Measurements from ENCODE around the gene GRK4.
"Not testable (repeated sequence)": the region's sequence is repeated elsewhere in the genome, so short reads cannot be mapped to it uniquely, and the experiment has no call there.

GRK4 gene

GRCh38 chr4:3043282-3044020 lies 80.1 kb downstream of the GRK4 start:
- DNase-seq, result no peak

GRCh38 chr4:3044870-3045819 lies 81.8 kb downstream of the GRK4 start:
- no peak for DNase-seq

- DNase-seq, result no peak
Observed at GRCh38 chr4:3046162-3046561, 82.8 kb downstream of the GRK4 start.

- DNase-seq, result no peak
Observed at GRCh38 chr4:3046623-3047022, 83.3 kb downstream of the GRK4 start.

DNA sequence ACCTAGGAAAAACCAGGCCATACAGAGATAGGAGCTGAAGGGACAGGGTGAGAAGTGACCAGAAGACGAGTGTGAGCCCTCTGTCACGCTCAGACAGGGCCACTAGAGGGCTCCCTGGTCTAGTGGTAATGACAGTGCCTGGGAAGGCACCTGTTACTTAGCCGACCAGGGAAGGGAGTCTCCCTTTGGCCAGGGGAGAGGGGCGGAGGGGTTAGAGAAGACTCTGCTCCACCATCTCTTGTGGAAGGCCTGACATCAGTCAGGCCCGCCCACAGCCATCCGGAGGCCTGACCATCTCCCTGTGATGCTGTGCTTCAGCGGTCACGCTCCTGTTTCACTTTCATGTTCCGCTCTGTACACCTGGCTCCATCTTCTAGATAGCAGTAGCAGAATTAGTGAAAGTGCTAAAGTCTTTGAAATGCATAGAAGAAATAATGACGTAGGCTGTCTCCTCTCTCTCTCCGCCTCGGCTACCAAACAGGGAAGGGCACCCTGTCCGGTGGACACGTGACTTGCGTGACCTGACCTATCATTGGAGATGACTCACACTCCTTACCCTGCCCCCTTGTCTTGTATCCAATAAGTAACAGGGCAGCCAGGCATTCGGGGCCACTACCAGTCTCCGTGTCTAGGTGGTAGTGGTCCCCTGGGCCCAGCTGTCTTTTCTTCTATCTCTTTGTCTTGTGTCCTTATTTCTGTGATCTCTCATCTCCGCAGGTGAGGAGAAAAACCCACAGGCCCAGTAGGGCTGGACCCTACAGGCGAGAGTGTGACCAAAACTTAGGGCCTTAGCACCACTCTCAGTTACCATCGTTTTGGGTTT lies 84.3 kb downstream of the GRK4 start:
- DNase-seq, result peak in 1 of 2 experiments; percentile 72

GRCh38 chr4:3051141-3051897 lies 87.9 kb downstream of the GRK4 start:
- not testable (repeated sequence) for DNase-seq

GRCh38 chr4:3054169-3054759 lies 90.9 kb downstream of the GRK4 start:
- DNase-seq, result no peak

DNA sequence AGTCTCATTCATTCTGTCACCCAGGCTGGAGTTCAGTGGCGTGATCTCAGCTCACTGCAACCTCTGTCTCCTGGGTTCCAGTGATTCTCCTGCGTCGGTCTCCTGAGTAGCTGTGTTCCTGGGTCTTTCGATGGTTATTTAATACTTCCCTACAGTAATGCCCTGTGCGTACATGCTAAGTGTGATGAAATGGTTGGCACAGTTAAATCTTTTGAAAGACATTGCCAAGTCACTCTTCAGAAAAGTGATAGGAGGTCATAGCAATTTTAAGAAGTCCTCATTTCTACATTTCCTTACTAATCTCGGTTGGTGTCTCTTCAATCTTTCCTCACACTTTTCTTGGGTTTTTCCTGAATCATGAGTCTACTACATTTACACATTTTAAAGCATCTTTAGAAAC lies 96.6 kb downstream of the GRK4 start:
- no peak for DNase-seq

DNA sequence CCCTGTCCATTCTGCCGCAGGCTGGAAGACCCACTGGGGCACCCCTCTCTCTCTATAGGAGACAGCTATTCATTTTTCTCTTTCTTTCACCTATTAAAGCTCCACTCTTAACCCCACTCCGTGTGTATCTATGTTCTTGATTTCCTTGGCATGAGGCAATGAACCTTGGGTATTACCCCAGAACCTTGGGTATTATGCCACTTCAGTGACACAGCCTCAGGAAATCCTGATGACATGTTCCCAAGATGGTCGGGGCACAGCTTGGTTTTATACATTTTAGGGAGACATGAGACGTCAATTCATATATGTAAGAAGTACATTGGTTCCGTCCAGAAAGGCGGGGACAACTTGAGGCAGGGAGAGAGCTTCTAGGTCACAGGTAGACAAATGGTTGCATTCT lies 97.6 kb downstream of the GRK4 start:
- DNase-seq, result no peak

GRCh38 chr4:3062471-3062870 lies 99.1 kb downstream of the GRK4 start:
- no peak for DNase-seq

- DNase-seq, result no peak
Observed at GRCh38 chr4:3065551-3065950, 102.2 kb downstream of the GRK4 start.

- DNase-seq, result no peak
Observed at GRCh38 chr4:3066836-3067400, 103.5 kb downstream of the GRK4 start.

GRCh38 chr4:3067473-3068001 lies 104.2 kb downstream of the GRK4 start:
- DNase-seq, result peak; percentile 29 to 79

DNA sequence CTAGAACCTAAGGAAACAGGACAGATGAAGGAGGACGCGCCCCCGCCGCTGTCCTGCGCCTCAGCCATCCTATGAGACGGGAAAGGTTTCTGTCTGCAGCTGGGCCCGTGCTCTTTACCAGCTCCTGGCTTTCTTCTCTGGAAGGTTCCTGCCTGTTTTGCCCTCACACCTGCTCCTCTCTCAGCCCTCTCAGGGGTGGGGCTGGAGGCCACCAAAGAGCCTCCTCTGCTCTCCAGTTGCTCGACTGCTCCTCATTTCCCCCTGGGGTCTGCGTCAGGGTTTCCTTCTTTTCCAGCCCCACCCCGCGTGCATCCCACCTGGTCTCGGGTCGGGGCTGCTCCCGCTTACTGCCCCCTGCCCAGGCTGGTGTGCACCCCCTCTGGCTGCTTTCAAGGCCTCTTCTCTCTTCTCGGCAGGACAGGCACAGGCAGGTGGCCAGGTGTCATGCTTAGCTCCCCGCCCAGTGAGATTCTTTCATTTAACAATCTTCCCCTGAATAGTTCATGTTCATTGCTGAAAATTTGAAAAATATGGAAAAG lies 106.4 kb downstream of the GRK4 start:
- DNase-seq, result no peak

GRCh38 chr4:3070709-3071500 lies 107.5 kb downstream of the GRK4 start:
- no peak for DNase-seq

- DNase-seq, result no peak
Observed at GRCh38 chr4:3071811-3072210, 108.4 kb downstream of the GRK4 start.

DNA sequence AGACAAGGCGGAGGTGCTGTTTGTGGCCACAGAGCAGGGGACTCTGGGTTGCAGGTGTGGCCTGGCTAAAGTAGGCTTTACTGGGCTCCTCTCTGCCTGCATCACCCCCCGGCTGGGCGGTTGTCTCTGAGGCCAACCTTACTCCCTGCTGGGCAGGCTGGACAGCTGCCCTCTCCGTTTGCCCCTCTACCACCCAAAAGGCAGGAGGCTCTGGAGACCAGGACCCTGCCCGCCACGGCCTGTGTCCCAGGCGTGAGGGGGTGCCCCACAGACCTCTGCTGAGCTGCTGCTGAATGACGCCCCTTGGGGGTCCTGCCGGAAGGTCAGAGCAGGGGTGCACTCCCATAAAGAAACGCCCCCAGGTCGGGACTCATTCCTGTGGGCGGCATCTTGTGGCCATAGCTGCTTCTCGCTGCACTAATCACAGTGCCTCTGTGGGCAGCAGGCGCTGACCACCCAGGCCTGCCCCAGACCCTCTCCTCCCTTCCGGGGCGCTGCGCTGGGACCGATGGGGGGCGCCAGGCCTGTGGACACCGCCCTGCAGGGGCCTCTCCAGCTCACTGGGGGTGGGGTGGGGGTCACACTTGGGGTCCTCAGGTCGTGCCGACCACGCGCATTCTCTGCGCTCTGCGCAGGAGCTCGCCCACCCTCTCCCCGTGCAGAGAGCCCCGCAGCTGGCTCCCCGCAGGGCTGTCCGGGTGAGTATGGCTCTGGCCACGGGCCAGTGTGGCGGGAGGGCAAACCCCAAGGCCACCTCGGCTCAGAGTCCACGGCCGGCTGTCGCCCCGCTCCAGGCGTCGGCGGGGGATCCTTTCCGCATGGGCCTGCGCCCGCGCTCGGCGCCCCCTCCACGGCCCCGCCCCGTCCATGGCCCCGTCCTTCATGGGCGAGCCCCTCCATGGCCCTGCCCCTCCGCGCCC lies 110.0 kb downstream of the GRK4 start:
- DNase-seq, result peak in 1 of 2 experiments; percentile 36

DNA sequence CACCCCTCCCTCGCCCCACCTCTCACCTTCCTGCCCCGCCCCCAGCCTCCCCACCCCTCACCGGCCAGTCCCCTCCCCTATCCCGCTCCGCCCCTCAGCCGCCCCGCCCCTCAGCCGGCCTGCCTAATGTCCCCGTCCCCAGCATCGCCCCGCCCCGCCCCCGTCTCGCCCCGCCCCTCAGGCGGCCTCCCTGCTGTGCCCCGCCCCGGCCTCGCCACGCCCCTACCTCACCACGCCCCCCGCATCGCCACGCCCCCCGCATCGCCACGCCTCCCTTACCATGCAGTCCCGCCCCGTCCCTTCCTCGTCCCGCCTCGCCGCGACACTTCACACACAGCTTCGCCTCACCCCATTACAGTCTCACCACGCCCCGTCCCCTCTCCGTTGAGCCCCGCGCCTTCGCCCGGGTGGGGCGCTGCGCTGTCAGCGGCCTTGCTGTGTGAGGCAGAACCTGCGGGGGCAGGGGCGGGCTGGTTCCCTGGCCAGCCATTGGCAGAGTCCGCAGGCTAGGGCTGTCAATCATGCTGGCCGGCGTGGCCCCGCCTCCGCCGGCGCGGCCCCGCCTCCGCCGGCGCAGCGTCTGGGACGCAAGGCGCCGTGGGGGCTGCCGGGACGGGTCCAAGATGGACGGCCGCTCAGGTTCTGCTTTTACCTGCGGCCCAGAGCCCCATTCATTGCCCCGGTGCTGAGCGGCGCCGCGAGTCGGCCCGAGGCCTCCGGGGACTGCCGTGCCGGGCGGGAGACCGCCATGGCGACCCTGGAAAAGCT lies 110.9 kb downstream of the GRK4 start, which contains the start of the genes HTT and HTT-AS:
Gene HTT (plus strand): TSS at position 604 of the 768 bp plus-strand sequence. CDS start 145 bp downstream, at position 749.
Gene HTT-AS (minus strand): TSS at position 461 of the 768 bp plus-strand sequence.
- peak; percentile 85 to 92 for DNase-seq

All from NCI-H524 (cell line).